SJSA1 (cell line): ENCODE results near the gene BMP2K. TPM values are rescaled to one million over a fixed set of nuclear protein-coding genes. Genes with fewer than 3 reads are reported as not detected.
"Not testable (repeated sequence)": the region's sequence is repeated elsewhere in the genome, so short reads cannot be mapped to it uniquely, and the experiment has no call there.

Source experiments
- DNase-seq, 2 experiments: peaks; one replicate each; pipeline ENCODE4 v3.0.0-alpha.2; 2015 to 2020; ENCODE audit warnings: low spot score in 2 of 2, low read depth in 1 of 2
- H3K27ac ChIP-seq: fragments of 250-450 bp; sonication (Bioruptor Pico); 2 replicates; pipeline ENCODE4 v1.5.1; 2020; ENCODE audit warnings: mild to moderate bottlenecking, moderate library complexity
- H3K27me3 ChIP-seq: fragments of 250-450 bp; sonication (Bioruptor Pico); replicated peaks from 2 replicates; pipeline ENCODE4 v1.5.1; 2020; ENCODE audit warnings: mild to moderate bottlenecking, moderate library complexity
- H3K36me3 ChIP-seq: fragments of 250-450 bp; sonication (Bioruptor Pico); 2 replicates; pipeline ENCODE4 v1.5.1; 2020; ENCODE audit warnings: mild to moderate bottlenecking
- H3K4me1 ChIP-seq: fragments of 250-450 bp; sonication (Bioruptor Pico); replicated peaks from 2 replicates; pipeline ENCODE4 v1.6.1; 2021; ENCODE audit warnings: mild to moderate bottlenecking
- H3K4me3 ChIP-seq: fragments of 250-450 bp; sonication (Bioruptor Pico); 2 replicates; pipeline ENCODE4 v1.5.1; 2020; ENCODE audit warnings: mild to moderate bottlenecking
- H3K9me3 ChIP-seq: fragments of 250-450 bp; sonication (Bioruptor Pico); replicated peaks from 2 replicates; pipeline ENCODE4 v1.5.1; 2020; ENCODE audit warnings: mild to moderate bottlenecking
- total RNA-seq: library from RNA; depleted of rRNA; stranded (reverse); fragments of >200 nt; shearing (Covaris generic); gene quantifications from 2 replicates; pipeline ENCODE4 v1.2.3, GENCODE V29; 2014

BMP2K gene
- total RNA-seq, 1 experiment from 2014 or later = 40.6 TPM

GRCh38 chr4:78824001-78824400 lies 47.9 kb downstream of the BMP2K start:
- H3K4me1 ChIP-seq = no peaks in the 10 kb centered on the region; the same call in 1 of the 2 replicates
- H3K27me3 ChIP-seq = no peaks in the 10 kb centered on the region
- no peak overlapping the region for H3K4me3 ChIP-seq
- no peaks in the 10 kb centered on the region for H3K9me3 ChIP-seq
- no peak overlapping the region for H3K27ac ChIP-seq
- DNase-seq = no peak
- peaks cover 31% of the 10 kb centered on the region for H3K36me3 ChIP-seq

GRCh38 chr4:78827191-78827590 lies 51.0 kb downstream of the BMP2K start:
- H3K9me3 ChIP-seq = no peaks in the 10 kb centered on the region
- no peak for DNase-seq
- no peaks in the 10 kb centered on the region for H3K27me3 ChIP-seq
- H3K4me1 ChIP-seq = no peaks in the 10 kb centered on the region
- no peak overlapping the region for H3K4me3 ChIP-seq
- no peak overlapping the region for H3K27ac ChIP-seq
- peaks cover 53% of the 10 kb centered on the region for H3K36me3 ChIP-seq

GRCh38 chr4:78829296-78829695 lies 53.1 kb downstream of the BMP2K start:
- H3K36me3 ChIP-seq = peaks cover 54% of the 10 kb centered on the region
- no peaks in the 10 kb centered on the region for H3K27me3 ChIP-seq
- DNase-seq = no peak
- no peak overlapping the region for H3K4me3 ChIP-seq
- H3K27ac ChIP-seq = no peak overlapping the region
- no peaks in the 10 kb centered on the region for H3K4me1 ChIP-seq
- no peaks in the 10 kb centered on the region for H3K9me3 ChIP-seq

- not testable (repeated sequence) for H3K27me3 ChIP-seq, H3K4me3 ChIP-seq, H3K4me1 ChIP-seq, H3K27ac ChIP-seq, H3K36me3 ChIP-seq, H3K9me3 ChIP-seq, DNase-seq
Observed at GRCh38 chr4:78839676-78840075, 63.5 kb downstream of the BMP2K start.

- not testable (repeated sequence) for H3K9me3 ChIP-seq
Observed at GRCh38 chr4:78840286-78840685, 64.1 kb downstream of the BMP2K start.

GRCh38 chr4:78845472-78845871 lies 69.3 kb downstream of the BMP2K start:
- Histone ChIP-seq H3K4me3 (no peak overlapping the region), H3K4me1 (no peaks in the 10 kb centered on the region), H3K27ac (no peak overlapping the region), H3K36me3 (peaks cover 4% of the 10 kb centered on the region; the same call in 1 of the 2 replicates), H3K9me3 (no peaks in the 10 kb centered on the region), H3K27me3 (no peaks in the 10 kb centered on the region)
- DNase-seq = no peak

More at GRCh38 chr4:78840286-78840685, 64.1 kb downstream of the BMP2K start:
- not testable (repeated sequence) for H3K36me3 ChIP-seq, H3K27me3 ChIP-seq, H3K4me1 ChIP-seq, H3K27ac ChIP-seq, H3K4me3 ChIP-seq, DNase-seq

GRCh38 chr4:78846258-78846657 lies 70.1 kb downstream of the BMP2K start:
- Histone ChIP-seq H3K4me3 (no peak overlapping the region), H3K36me3 (peaks cover 10% of the 10 kb centered on the region), H3K4me1 (no peaks in the 10 kb centered on the region), H3K9me3 (no peaks in the 10 kb centered on the region), H3K27me3 (no peaks in the 10 kb centered on the region), H3K27ac (no peak overlapping the region)
- DNase-seq = no peak

GRCh38 chr4:78862314-78862737 lies 86.2 kb downstream of the BMP2K start:
- Histone ChIP-seq H3K36me3 (peaks cover 42% of the 10 kb centered on the region), H3K9me3 (no peaks in the 10 kb centered on the region), H3K4me3 (no peak overlapping the region), H3K4me1 (0 out of 2 replicates have a peak, but pooled peaks cover 4% of the 10 kb centered on the region), H3K27ac (no peak overlapping the region), H3K27me3 (no peaks in the 10 kb centered on the region)
- DNase-seq = no peak

- Histone ChIP-seq H3K36me3 (peaks cover 50% of the 10 kb centered on the region), H3K27me3 (no peaks in the 10 kb centered on the region), H3K27ac (no peak overlapping the region), H3K4me3 (no peak overlapping the region), H3K9me3 (no peaks in the 10 kb centered on the region), H3K4me1 (0 out of 2 replicates have a peak, but pooled peaks cover 4% of the 10 kb centered on the region)
- no peak for DNase-seq
Observed at GRCh38 chr4:78863254-78863869, 87.2 kb downstream of the BMP2K start.

- Histone ChIP-seq H3K27ac (no peak overlapping the region), H3K9me3 (no peaks in the 10 kb centered on the region), H3K36me3 (peaks cover 55% of the 10 kb centered on the region), H3K4me3 (no peak overlapping the region), H3K4me1 (0 out of 2 replicates have a peak, but pooled peaks cover 4% of the 10 kb centered on the region), H3K27me3 (no peaks in the 10 kb centered on the region)
- no peak for DNase-seq
Observed at GRCh38 chr4:78863991-78864390, 87.8 kb downstream of the BMP2K start.

- 0 out of 2 replicates have a peak, but pooled peaks cover 4% of the 10 kb centered on the region for H3K4me1 ChIP-seq
- H3K9me3 ChIP-seq = no peaks in the 10 kb centered on the region
- H3K27ac ChIP-seq = no peak overlapping the region
- DNase-seq = peak in 1 of 2 experiments; percentile 58
- peaks cover 52% of the 10 kb centered on the region for H3K36me3 ChIP-seq
- no peaks in the 10 kb centered on the region for H3K27me3 ChIP-seq
- H3K4me3 ChIP-seq = no peak overlapping the region
Observed at GRCh38 chr4:78864405-78865024, 88.4 kb downstream of the BMP2K start.

GRCh38 chr4:78865451-78865850 lies 89.3 kb downstream of the BMP2K start:
- DNase-seq = no peak
- peaks cover 45% of the 10 kb centered on the region for H3K36me3 ChIP-seq
- H3K9me3 ChIP-seq = no peaks in the 10 kb centered on the region
- no peak overlapping the region for H3K27ac ChIP-seq
- H3K4me3 ChIP-seq = no peak overlapping the region
- H3K27me3 ChIP-seq = no peaks in the 10 kb centered on the region
- 0 out of 2 replicates have a peak, but pooled peaks cover under 1% of the 10 kb centered on the region for H3K4me1 ChIP-seq

- not testable (repeated sequence) for DNase-seq, H3K4me1 ChIP-seq, H3K27ac ChIP-seq, H3K27me3 ChIP-seq, H3K4me3 ChIP-seq, H3K9me3 ChIP-seq
- peaks cover 61% of the 10 kb centered on the region for H3K36me3 ChIP-seq
Observed at GRCh38 chr4:78868712-78869111, 92.6 kb downstream of the BMP2K start.

- H3K36me3 ChIP-seq = peaks cover 69% of the 10 kb centered on the region
- H3K27ac ChIP-seq = no peak overlapping the region
- no peak for DNase-seq
- H3K4me1 ChIP-seq = no peaks in the 10 kb centered on the region
- H3K27me3 ChIP-seq = no peaks in the 10 kb centered on the region
- H3K4me3 ChIP-seq = no peak overlapping the region
- no peaks in the 10 kb centered on the region for H3K9me3 ChIP-seq
Observed at GRCh38 chr4:78870056-78870455, 93.9 kb downstream of the BMP2K start.
